ENCODE data around the gene DBN1. TPM values are rescaled to one million over a fixed set of nuclear protein-coding genes. Genes with fewer than 3 reads are reported as not detected.

Gene DBN1
- total and polyA plus RNA-seq, 9 of the 15 experiments (the other 6 are each of a cell fraction or from before 2014, with no cell fraction given) = 0.25 to 87.2 (median 27.9) TPM

- TF ChIP-seq CEBPZ (IDR thresholded peaks at IDR 0.05; ENCODE audit: borderline replicate concordance, low read depth, low read length) (peak; percentile 83; the same call in 1 of the 2 replicates), CBX3 (IDR thresholded peaks at IDR 0.05; ENCODE audit: borderline replicate concordance in 1 of 2, low read length in 2 of 2) (peak in 1 of 2 experiments; percentile 85; a peak in 1 of 3 replicates), ZNF766 (CRISPR knock-in tag; conservative IDR thresholded peaks at IDR 0.05) (no peak), HDAC3 (IDR thresholded peaks at IDR 0.05; ENCODE audit: borderline replicate concordance, partially characterized antibody) (no peak), RNF219 (CRISPR knock-in tag; IDR thresholded peaks at IDR 0.05) (no peak), HINFP (tag; conservative IDR thresholded peaks at IDR 0.05; ENCODE audit: low read depth) (0 out of 2 replicates have a peak, but pooled peaks have one; percentile 41), TOE1 (IDR thresholded peaks at IDR 0.05; ENCODE audit: borderline replicate concordance) (peak; percentile 71; the same call in 1 of the 2 replicates), TOE1 (CRISPR knock-in tag; IDR thresholded peaks at IDR 0.05; ENCODE audit: borderline replicate concordance, low read depth) (0 out of 2 replicates have a peak, but pooled peaks have one; percentile 30), SREBF1 (IDR thresholded peaks at IDR 0.05; ENCODE audit: borderline replicate concordance, low read depth, low read length) (no peak), ZNF77 (CRISPR knock-in tag; IDR thresholded peaks at IDR 0.05) (no peak), KDM5B (IDR thresholded peaks at IDR 0.05; ENCODE audit: insufficient replicate concordance, low read depth, low read length) (peak; percentile 83), CUX1 (CRISPR knock-in tag; IDR thresholded peaks at IDR 0.05) (no peak), SMAD1 (IDR thresholded peaks at IDR 0.05; ENCODE audit: low read depth, low read length, partially characterized antibody) (peak; percentile 37)
These were observed 47.5 kb downstream of the DBN1 start (continued) for GRCh38 chr5:177425801-177426565.

Measured in K562 (cell line).